Sciatic nerve (tissue), 2 donors: ENCODE measurements around the gene AVEN. TPM values are rescaled to one million over a fixed set of nuclear protein-coding genes. Genes with fewer than 3 reads are reported as not detected.
A peak's percentile ranks its signal among the peaks of the same experiment; 100 is the strongest.
"Not testable (repeated sequence)": the region's sequence is repeated elsewhere in the genome, so short reads cannot be mapped to it uniquely, and the experiment has no call there.

Experiments used
- ATAC-seq: fragments of 200-7000 bp; cut with Tn5 transposase; one replicate; pipeline ENCODE4 v1.9.1; 2020; ENCODE audit warnings: mild to moderate bottlenecking, moderate library complexity
- DNase-seq: peaks from one replicate; pipeline ENCODE4 v3.0.0-alpha.2; 2020; ENCODE audit warnings: low spot score
- intact Hi-C: fragments of 100-400 bp; cut with DNase I; formaldehyde crosslinking; loops from one replicate; pipeline ENCODE4 v1.14.2; 2022
- total RNA-seq: library from RNA; stranded (reverse); fragmentation: NEBNext Ultra II Directional; extraction: Animal tissue kit (Norgen Biotek cat#: 25700); gene quantifications from one replicate; pipeline ENCODE4 v1.2.1, GENCODE V29; 2021
- donor health status: DM: no; HTN: no; CAD: no.
- donor health status: DM: no; HTN: no; CAD: no.

AVEN gene
- total RNA-seq, 1 donor from 2014 or later, result 11.4 TPM

- DNase-seq, result no peak
- intact Hi-C loops, result loop anchor here (10.0 kb wide), 1 partner anchor 168 kb away; the partner anchor contains the start of gene KATNBL1
- no peak for ATAC-seq
These were observed 7.6 kb upstream of the AVEN start for GRCh38 chr15:34046471-34047145.

DNA sequence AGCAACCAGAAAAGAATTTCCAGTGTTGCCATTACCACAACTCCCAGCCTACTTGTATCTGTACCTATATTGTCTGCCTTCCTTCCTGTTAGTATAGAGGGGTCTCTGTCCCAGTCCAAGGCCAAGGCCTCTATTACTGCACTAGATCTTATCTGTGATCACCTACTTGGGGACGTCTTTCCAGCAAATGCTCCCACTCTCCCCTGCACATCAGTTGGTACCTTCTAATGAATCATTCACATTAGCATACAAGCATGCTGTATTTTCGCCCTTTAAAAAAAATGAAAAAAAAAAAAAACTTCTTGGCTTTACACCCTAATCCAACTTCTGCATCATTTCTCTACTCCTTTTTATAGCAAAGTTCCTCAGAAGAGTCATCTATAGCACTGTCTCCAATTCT is 4.8 kb upstream of the AVEN start:
- ATAC-seq, result no peak
- intact Hi-C loops, result loop anchor here (10.0 kb wide), 1 partner anchor 171 kb away; the partner anchor contains the start of gene KATNBL1
- no peak for DNase-seq

GRCh38 chr15:34043391-34043790 is 4.4 kb upstream of the AVEN start:
- no peak for DNase-seq
- no peak for ATAC-seq
- intact Hi-C loops, result loop anchor here (10.0 kb wide), 1 partner anchor 171 kb away; the partner anchor contains the start of gene KATNBL1

DNA sequence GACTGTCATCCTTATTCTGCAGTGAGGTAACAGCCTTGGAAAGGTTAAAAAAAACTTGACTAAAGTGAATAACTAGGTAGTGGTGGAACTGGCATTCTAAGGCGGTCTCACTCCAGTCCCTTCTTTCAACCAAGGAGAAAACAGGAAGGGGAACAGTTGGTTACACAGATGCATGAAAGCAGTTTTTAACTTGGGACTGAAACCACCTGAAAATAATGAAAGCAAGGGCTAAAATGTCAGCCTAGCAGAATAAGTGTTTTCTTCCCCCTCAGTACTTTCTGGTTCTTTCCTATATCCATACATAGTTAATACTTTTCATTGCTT is 748 bp upstream of the AVEN start:
- intact Hi-C loops, result loop anchor here (2.0 to 10.0 kb wide), 2 partner anchors 23 to 175 kb away; partner anchors contain the start of gene KATNBL1

DNA sequence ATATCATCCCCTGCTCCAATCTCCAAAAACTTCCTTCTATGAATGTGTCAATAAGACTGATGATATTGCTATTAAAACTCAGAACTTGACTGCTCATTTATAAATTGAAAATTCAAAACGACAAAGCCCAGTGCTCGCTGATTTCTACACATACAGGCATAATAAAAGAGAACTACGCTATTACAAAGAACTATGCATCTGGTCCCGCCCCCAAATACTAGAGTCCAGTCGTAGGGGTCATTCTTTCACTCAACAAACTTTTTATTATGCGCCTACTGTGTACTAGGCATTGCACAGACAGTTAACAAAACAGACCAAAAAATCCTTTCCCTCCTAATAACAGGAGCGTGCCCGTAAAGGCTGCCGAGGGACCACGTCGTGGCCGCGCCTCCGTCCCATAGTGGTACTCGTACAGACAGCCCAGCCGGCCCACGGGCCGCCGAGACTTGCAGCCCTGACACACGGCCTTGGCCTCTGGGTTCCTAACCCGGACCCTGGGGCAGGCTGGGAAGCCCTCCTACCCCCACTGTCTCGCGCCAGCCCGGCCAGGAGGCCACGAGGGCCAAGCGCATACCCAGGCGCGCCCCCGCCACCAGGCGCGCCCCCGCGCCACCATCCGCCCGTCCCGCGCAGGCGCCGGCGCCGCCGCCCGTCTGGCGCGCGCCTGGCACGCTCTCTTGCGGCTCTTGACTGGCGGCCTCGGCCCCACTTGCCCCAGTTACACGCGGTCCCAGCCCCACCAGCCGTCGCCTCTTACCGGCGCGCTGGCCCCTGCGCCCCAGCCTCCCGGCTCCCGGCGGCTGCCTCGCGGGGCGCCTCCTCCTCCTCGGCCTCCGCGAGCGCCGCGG is 757 bp downstream of the AVEN start:
- intact Hi-C loops, result loop anchor here (2.0 kb wide), 1 partner anchor 21 kb away; no protein-coding TSS in a partner anchor
- DNase-seq (peak; percentile 84), ATAC-seq (peak; percentile 97)

More for the DNA sequence above, 748 bp upstream of the AVEN start:
- ATAC-seq, result no peak
- no peak for DNase-seq

DNA sequence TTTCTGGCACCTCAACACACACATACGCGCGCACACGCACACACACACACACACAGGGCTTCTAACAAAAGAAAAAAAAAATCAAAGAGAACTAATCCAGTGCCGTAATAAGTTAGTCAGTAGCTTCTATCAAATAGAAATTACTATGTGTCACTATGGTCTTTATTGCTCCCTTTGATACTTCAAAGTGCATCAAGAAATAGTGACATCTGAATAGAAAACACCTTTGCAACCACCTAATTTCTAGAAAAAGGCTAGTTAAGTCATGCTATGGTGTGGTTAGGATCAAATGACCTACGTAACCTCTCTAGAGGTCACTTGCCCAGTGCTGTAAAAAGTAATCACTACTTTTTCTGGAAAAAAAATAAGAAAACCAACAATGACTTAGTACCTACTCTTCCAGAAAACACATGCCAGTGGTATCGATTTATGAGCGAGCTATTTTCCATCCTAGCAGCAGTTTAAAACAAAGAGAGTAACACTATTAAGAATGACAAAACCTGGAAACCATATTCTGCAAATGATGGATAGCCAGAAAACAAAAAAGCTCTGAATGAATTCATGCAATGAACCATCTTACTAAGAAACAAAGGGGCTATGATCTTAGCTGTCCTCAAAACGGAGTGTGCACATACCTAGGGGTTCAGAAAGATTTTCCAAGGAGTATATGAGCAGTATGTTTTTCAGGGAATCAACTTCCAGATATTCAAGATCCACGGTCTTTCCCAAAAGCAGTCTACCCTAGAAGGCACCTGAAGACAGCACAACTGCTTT is 6.8 kb downstream of the AVEN start:
- DNase-seq (no peak), ATAC-seq (no peak)
- intact Hi-C loops, result no loop called here

- intact Hi-C loops, result no loop called here
- ATAC-seq (no peak), DNase-seq (no peak)
These were observed 11.4 kb downstream of the AVEN start for GRCh38 chr15:34027606-34028005.

DNA sequence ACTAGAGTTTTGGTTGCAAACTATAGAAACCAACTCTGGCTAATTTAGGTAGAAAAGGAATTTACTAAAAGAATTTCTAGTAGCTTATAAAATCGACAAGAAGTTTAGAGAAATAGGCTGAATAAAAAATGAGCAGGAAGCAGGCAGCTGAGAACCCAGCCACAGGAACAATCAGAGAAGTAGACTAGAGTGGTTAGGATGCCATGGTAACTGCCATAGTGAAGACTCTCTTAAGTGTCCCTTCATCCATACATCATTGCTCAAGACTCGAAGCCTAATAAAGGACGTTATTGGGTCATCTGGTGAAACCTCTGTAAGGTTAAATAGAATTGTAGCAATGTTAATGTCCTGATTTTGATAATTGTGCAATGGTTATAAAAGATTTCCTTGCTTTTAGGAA is 13.8 kb downstream of the AVEN start:
- intact Hi-C loops, result no loop called here
- no peak for ATAC-seq
- DNase-seq, result no peak

DNA sequence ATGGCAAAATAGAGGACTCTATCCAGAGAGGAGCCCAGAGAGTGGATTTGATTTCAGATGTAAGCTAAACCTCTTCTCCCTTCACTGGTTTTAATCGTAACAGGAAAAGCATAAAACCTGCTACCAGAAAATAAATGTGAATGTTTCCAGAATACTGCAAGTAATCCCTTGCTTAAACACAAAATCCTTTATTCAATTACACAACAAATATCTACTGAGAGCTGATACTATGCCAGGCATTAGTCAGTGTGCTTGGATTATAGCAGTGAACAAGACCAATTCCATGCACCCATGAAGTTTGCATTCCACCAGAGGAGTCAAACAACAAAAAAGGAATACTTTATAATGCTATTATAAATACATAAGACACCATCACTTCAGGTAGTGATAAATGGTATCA is 15.1 kb downstream of the AVEN start:
- ATAC-seq (no peak), DNase-seq (no peak)
- intact Hi-C loops, result no loop called here

DNA sequence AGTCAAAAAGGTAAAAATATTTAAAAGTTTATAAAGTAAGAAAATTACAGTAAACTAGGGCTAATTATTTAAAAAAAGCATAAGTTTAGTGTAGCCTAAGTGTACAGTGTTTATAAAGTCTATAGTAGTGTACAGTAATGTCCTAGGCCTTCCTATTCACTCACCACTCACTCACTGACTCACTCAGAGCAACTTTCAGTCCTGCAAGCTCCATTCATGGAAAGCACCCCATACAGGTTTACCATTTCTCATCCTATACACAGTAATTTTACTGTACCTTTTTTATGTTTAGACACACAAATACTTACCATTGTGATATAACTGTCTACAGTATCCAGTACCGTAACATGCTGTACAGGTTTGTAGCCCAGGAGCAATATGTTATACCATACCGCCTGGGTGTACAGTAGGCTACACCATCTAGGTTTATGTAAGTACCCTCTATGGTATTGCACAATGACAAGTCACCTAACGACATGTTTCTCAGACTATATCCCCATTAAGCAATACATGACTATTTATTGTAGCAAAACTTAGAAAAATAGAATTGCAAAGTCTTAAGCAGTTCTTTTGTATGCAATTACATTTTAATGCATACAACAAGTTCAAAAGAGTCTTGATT is 19.5 kb downstream of the AVEN start:
- no peak for DNase-seq
- intact Hi-C loops, result no loop called here
- no peak for ATAC-seq

DNA sequence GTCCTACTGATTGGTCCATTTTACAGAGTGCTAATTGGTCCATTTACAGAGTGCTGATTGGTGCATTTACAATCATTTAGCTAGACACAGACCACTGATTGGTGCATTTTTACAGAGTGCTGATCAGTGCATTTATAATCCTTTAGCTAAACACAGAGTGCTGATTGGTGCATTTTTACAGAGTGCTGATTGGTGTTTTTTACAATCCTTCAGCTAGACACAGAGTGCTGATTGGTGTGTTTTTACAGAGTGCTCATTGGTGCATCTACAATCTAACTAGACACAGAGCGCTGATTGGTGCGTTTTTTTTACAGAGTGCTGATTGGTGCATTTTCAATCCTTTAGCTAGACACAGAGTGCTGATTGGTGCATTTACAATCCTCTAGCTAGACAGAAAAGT is 20.3 kb downstream of the AVEN start:
- DNase-seq, intact Hi-C loops, ATAC-seq: not testable (repeated sequence)

GRCh38 chr15:34018021-34018645 is 20.9 kb downstream of the AVEN start:
- ATAC-seq, result no peak
- intact Hi-C loops, result no loop called here

DNA sequence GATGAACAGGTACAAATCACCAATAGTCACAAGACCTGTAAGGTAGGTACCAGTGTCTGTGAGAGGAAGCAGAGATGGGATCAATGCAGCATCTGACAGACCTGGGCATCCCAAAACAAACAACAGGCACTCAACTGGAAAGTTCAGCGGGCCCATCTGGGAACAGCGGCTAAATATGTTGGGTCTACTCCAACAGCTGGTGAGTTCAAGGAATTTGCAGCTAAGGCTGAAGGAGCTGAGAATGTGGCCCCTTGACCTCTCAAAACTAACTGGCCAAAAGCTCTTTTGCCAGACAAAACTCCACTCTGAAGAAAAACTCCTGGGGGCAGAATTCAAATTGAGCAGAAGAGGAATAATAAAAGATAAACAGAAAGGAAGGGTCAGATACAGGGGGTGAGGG is 24.4 kb downstream of the AVEN start:
- intact Hi-C loops, result no loop called here
- ATAC-seq, result no peak
- DNase-seq, result no peak

More at GRCh38 chr15:34018021-34018645, 20.9 kb downstream of the AVEN start:
- no peak for DNase-seq

DNA sequence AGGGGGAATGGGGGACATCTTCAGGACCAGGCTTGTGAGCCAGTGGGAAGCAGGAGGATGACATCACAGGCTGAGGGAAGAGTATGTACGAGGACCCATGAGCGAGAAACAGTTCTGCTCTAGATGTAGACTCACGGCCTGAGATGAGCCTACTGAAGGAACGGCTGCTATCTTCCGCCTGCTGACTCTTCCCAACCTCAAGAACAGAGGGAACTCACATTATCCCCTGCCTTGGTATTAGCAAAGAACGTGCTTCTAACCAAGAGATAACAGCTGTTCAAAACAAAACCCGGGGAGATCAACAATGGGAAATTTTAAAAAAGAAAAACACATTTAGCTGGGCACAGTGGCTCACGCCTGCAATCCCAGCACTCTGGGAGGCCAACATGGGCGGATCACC is 25.3 kb downstream of the AVEN start:
- DNase-seq (no peak), ATAC-seq (no peak)
- intact Hi-C loops, result no loop called here

DNA sequence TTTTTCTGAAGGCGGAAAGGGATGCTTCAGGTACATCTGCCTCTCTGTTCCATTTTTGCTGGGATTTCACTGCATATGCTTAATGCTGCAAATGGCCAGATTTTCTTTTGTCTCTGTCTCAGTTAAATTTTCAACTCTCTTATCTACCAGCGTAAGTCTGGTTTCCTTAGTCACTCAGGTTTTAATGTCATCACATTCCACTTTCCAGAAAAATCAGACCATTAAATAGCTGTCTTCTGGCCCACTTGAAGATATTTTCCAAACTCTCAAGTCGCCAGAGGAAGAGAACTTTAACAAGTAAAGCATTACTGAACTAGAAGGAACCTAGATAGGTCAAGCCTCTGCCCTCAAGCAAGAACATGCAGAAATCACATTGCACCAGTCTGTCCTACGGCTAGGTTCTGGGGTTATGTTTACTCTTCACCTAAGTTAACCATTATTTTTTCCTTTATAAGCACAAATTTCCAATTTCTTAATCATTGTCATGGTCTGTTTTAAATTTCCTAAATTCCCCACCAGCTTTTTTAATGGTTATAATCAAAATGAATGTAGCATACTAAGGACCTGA is 26.5 kb downstream of the AVEN start:
- intact Hi-C loops, result no loop called here
- DNase-seq (no peak), ATAC-seq (no peak)

- DNase-seq, result no peak
- intact Hi-C loops, result no loop called here
- no peak for ATAC-seq
These were observed 27.5 kb downstream of the AVEN start for GRCh38 chr15:34011481-34011880.

- no peak for DNase-seq
- no peak for ATAC-seq
- intact Hi-C loops, result no loop called here
These were observed 28.1 kb downstream of the AVEN start for GRCh38 chr15:34010921-34011320.

DNA sequence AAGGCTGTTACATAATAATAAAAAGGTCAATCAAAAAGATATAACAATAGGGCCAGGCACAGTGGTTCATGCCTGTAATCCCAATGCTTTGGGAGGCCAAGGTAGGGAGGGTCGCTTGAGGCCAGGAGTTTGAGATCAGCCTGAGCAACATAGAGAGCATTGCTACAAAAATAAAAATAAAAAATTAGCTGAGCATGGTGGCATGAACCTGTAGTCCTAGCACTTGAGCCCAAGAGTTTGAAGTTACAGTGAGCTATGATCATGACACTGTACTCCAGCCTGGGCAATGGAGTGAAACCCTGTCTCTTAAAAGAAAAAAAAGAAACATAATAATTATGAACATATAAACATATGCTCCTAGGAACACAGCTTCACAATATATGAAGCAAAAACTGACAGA is 29.3 kb downstream of the AVEN start:
- DNase-seq (no peak), ATAC-seq (no peak)
- intact Hi-C loops, result no loop called here
